GM18867 (cell line): ENCODE data around the gene TRIO.

Source experiments
- ATAC-seq: cut with Tn5 transposase; IDR thresholded peaks from one replicate; pipeline ENCODE4 v1.9.1; 2021; ENCODE audit warnings: mild to moderate bottlenecking, moderate library complexity; ENCODE audit not compliant: unreplicated experiment

TRIO gene

GRCh38 chr5:14281746-14282181 is 138.6 kb downstream of the TRIO start:
- peak; percentile 55 for ATAC-seq

DNA sequence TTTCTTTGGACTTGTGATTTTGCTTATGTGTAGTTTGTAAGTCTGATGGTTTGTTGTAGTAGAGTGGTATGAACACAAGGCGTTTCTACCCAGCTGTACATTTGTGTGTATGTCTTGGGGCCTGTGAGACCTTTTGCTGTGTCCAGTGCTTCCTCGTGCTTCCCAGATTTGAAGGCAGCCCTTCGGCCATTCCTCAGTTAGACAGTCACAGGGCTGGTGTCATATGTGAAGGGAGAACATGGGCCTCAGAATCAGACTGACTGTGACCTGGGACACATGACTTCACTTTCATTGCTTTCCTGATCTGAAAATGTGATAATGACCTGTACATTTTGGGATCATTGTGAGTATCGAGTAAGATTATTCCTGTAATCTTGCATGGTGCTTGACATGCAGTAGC is 140.0 kb downstream of the TRIO start:
- no peak for ATAC-seq

DNA sequence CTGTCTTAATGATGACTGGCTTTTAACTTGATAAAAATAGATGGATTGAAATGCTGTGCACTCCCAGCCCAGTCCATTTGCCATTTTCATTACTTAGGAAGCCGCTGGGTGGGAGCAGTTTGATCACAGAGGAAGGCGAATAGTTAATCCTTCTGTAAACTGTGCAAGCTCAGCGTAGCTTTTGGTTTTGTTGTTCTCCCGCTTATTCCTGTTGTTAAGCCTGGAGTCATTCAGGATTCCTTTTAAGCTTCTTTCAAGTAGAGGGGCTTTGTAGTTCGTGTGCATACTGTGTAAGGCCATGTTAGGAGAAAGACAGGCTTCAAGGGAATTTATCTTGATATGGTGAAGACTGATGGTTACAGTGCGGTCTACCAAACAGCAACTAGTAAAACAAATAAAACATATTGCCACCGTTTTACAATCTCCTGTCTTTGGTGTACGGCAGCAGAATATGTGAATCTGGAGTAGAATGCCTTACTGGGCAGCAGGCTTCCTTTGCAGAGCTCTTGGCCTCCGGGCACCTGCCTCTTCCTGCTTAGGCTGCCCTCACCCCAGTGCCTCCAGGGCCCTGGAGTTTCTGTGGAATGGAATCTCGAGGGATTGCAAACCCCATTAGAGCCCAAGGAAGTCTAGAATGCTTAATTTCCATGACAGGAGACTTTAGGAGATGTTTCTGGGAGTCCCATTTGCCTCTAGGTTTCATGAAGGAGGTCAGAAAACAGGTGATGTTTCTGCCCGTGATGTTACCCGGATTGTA is 141.4 kb downstream of the TRIO start:
- ATAC-seq: no peak

- ATAC-seq: no peak
These were observed 142.9 kb downstream of the TRIO start for GRCh38 chr5:14286007-14286406.

- peak; percentile 88 for ATAC-seq
These were observed 143.7 kb downstream of the TRIO start for GRCh38 chr5:14286574-14287421.

- ATAC-seq: no peak
These were observed 149.9 kb downstream of the TRIO start for GRCh38 chr5:14292766-14293658.

DNA sequence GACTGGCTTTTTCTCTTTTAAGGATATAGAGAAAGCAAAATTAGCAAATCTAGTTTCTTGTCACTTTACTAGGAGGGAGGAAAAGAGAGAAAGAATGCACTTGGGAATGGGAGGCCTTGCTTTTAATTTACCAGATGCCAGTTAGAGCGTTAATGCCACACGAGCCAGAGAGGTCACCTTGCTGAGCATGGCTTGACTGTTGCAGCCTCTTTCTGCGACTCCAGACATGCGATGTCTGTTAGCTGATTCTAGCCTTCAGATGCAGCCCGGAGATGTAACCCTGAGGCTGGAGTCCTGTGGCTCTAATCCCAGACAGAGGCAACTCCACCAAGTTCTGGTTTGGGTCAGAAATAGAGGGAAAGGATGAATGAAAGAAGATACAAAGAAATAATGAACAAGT is 152.5 kb downstream of the TRIO start:
- ATAC-seq: no peak

GRCh38 chr5:14296533-14297331 is 153.6 kb downstream of the TRIO start:
- no peak for ATAC-seq

DNA sequence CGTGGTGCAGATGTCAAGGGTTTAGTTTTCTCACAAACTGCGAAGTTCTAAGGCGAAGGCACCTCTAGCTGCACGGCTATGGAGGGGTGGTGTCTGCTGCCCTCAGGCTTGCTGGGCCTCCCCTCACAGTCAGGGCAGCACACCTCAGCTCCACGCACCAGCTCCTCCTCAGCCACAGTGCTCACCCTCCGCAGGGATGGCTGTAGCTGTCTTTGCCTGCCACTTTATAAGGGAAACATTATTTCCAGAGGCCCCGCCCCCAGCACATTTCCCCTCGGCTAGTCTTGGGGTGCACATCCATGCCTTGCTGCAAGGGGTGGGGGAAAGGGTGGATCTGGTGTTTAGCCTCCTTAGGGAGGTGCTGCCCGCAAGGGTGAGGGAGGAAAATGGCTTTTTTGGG is 154.6 kb downstream of the TRIO start:
- ATAC-seq: no peak

DNA sequence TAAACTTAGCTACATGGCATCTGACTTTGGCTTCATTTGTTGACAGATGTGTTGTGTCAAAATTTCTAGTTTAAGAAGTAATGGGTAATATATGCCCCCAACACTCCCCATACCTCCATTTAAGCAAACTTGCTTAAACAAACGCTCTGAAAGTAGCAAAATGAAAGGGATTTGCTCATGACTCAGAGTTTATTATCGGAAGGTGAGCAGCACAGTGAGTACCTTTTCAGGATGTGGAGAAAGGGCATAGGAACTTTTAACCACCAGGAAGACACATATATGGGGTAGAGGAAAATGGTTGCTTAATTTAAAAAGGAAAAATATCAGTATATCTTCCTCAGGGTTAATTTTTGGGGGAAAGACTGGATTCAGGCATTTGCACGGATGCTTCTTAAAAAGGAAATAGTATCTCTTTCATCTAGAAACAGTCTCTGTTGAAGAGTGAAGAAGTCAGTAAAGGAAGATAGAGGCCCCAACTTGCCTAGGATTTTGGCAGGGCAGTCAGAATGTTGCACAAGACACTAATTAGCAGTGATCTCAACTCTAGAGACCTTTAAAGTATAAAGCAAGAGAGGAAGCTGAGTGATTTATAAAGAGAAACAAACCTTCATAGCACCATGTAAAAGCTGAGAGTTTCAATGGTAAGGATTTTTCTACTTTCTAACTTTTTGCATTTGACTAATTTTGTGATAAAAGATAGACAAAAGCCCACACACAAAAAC is 155.1 kb downstream of the TRIO start:
- ATAC-seq: no peak

DNA sequence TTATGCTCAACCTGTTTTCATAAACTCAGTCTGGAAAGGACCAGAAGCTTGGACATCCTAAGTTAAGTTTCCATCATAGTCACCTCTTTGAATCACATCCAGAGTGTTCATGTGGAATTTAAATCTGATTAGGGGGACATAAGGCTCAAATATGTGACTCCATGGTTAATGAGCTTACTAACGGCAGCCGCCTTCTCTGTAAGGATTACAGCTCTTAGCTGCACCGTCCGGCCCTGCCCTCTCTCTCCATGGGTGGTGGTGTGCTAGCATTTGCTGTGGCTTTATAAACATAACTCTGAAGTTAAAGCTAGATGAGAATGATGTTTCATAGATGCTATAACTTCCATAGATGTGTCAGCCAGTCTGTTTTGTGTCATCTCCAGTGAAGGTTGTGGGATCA is 156.5 kb downstream of the TRIO start:
- ATAC-seq: no peak

DNA sequence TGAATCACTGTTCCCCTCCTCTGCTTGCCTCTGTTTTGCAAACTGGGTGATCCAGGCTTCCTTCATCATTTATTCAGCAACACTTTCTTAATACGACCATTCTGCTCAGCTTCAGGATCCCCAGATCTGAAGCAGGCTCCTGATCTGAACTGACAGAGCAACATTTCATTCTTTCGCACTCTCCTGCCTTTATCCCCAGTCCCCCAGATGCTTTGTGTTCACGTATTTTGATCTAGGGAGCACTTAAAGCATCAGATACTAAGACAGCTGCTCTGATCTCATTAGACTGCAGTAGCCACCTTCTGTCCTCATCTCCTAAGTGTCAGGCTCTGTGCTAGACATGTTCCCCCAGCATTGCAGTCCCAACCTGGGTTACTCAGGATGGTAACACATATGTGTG is 158.0 kb downstream of the TRIO start:
- ATAC-seq: no peak

DNA sequence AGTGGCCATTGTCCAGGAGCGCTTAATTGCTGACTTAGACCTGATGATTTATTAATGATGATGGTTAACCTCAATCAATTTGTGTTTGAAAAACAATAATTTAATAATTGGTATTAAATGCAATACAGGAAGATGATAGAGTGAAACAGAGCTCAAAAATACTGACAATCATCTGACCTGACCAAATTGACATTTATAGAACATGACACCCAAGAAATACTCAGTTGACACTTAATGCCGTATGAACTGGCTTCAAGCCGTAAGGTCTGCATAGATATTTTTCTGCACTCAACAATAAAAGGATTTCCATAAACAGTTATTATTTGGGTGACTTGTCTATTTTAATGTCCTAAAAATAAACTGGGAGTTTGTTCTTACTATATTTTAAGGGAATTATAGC is 159.2 kb downstream of the TRIO start:
- no peak for ATAC-seq

DNA sequence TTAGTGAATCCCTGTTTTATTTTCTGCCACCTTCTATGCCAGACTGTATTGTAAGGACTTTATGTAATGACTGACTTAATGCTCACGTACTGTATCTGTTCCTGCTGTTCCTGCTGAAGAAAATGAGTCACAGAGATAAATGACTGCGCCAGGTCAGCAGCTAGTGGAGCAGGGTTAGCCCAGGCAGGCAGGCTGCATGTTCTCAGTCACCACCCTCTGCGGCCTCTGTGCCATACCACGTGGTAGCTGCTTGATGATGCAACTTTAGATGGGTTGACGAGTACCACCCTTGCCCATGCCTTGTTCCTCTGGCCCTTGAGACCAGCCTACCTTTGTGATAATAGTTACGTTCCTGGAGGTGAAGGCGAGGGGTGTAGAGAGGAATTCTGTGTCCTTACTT is 161.9 kb downstream of the TRIO start:
- no peak for ATAC-seq

DNA sequence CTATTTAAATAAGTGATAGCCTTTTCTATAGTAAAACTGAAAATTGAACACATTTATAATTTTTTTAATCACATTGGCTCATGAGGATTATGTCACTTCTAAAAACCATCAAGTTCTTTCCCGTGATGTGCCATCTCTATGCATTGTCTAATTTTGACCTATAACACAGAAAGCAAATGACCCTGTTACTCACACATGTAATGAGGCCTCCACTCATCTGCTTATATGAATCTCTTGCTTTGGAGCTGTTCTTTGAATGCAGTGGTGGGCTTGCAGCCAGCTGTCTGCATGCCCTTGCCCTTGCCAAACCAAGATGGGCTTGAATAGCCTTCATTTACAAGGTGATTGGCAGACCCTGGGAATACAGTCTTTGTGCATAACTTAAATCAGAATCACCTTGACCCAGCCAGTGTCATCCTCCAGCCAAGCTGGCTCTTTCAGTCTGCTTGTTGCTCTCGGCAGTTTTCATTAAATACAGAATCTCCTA is 163.2 kb downstream of the TRIO start:
- no peak for ATAC-seq

GRCh38 chr5:14308384-14309154 is 165.4 kb downstream of the TRIO start:
- ATAC-seq: no peak

DNA sequence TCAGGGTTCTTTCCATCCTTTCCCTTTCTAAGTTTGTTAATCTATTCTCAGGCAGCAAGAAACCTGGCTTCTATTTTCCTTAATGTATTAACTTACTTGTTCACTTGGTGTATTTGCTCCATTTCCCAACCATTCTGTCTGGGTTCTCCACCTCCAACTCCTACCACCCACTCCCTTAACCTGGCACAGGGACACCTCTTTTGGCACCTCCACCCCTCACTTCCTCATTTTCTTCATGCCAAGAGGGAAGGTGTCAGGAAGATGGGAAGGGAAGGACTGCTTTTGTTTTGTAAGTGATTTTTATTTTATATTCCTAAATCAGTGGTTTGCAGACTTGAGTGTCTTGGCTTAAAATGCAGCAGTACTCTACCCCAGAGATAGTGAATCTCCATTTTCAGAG is 166.1 kb downstream of the TRIO start:
- ATAC-seq: no peak

DNA sequence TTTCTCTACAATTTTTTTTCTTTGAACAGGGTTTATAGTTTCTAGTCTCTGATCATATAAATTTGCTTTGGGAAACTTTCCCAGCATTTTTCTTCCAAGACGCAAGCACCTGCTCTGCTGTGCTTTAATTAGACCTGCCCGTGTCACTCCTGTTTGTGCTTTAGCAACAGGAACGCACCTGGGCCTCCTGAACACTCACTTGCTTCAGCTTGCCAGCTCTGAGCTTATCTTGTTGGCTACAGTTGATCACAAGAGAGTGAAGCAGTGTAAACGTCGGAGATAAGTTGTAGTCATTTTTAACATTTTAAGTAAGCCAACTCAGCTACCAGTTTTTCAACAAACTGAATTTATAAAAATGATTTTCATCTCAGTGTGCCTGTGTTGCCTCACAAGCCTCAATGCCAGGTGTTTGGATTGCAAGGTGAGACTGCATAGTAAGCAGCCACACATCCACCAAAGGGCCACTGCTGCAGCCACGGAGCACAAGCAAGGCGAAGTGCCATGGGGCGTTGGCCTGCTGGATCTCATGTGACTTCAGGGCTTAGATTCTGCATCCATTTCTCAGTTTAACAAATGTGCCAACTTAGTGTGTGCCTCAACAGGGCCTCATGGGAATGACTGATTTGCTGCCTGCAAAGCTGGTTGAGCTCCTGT is 166.9 kb downstream of the TRIO start:
- ATAC-seq: no peak
